ENCODE data around the gene HEATR5A.

DNA sequence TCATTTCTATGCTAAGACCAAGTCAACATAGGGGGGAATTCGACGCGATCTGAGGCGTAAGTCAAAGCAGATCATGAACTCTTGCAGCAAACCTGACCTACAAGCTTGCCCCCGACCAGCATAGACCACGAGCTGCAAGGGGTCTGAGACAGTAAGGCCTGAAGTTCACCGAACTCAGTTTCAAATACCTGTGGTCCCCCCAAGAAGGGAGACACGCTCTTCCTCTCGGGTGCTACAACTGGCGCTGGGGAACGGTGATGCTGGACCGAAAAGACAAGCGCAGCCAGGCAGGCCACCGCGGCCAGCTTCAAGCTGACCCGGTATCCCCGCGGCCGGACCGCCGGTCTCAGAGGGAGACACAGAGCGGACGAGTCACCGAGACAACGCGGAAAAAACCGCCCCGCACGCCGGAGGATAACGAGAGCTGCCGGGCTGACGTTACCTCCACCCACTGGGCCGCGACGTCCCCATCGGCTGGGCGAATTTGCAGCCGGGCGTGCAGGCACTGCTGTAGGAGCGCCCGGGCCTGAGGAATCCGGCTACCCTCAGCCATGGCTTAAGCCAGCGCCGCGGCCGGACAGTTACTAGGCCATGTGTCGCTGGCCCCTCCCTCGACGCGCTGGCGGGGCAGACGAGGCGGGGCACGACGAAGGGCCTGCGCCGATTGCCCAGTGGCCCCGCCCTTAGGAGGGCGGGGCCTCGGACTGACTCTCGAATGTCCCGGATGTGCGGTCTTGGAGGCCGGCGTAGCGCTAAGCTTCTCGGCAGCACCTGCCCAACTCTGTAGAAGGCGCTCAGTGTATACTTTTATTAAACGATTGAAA, 36.7 kb upstream of the HEATR5A start, which contains the start of gene DTD2:
- TF ChIP-seq, protein P1, sequence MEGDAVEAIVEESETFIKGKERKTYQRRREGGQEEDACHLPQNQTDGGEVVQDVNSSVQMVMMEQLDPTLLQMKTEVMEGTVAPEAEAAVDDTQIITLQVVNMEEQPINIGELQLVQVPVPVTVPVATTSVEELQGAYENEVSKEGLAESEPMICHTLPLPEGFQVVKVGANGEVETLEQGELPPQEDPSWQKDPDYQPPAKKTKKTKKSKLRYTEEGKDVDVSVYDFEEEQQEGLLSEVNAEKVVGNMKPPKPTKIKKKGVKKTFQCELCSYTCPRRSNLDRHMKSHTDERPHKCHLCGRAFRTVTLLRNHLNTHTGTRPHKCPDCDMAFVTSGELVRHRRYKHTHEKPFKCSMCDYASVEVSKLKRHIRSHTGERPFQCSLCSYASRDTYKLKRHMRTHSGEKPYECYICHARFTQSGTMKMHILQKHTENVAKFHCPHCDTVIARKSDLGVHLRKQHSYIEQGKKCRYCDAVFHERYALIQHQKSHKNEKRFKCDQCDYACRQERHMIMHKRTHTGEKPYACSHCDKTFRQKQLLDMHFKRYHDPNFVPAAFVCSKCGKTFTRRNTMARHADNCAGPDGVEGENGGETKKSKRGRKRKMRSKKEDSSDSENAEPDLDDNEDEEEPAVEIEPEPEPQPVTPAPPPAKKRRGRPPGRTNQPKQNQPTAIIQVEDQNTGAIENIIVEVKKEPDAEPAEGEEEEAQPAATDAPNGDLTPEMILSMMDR (IDR thresholded peaks at IDR 0.05) = no peak
- TF ChIP-seq POLR2A (IDR thresholded peaks at IDR 0.05) = peak; percentile 95

Data from right lobe of liver (tissue), 4 donors.